RWPE1 (cell line): ENCODE measurements around the gene STRN.
"Not testable (repeated sequence)": the region's sequence is repeated elsewhere in the genome, so short reads cannot be mapped to it uniquely, and the experiment has no call there.

Source experiments
- CTCF ChIA-PET: fragments of 350-600 bp; sonication (Branson Sonifier 250); formaldehyde crosslinking; extraction: SDS; loops from one replicate; lab custom pipeline; 2021; lab: Yijun Ruan, JAX
- POLR2A ChIA-PET: fragments of 400-600 bp; formaldehyde crosslinking; extraction: SDS; loops from one replicate; lab custom pipeline; 2020; ENCODE audit warnings: antibody characterized with exemption; ENCODE audit not compliant: low non-redundant PET; lab: Yijun Ruan, JAX
- DNase-seq: peaks from one replicate; pipeline ENCODE4 v3.0.0; 2012; ENCODE audit warnings: low spot score
- H3K27ac ChIP-seq: fragments of 450-650 bp; 2 replicates; pipeline ENCODE4 v1.5.1; 2017
- TF ChIP-seq, protein P1 (sequence below): fragments of 450-650 bp; conservative IDR thresholded peaks from 2 replicates; pipeline ENCODE4 v1.5.1; 2017; ENCODE audit warnings: low read depth, mild to moderate bottlenecking

The STRN gene

DNA sequence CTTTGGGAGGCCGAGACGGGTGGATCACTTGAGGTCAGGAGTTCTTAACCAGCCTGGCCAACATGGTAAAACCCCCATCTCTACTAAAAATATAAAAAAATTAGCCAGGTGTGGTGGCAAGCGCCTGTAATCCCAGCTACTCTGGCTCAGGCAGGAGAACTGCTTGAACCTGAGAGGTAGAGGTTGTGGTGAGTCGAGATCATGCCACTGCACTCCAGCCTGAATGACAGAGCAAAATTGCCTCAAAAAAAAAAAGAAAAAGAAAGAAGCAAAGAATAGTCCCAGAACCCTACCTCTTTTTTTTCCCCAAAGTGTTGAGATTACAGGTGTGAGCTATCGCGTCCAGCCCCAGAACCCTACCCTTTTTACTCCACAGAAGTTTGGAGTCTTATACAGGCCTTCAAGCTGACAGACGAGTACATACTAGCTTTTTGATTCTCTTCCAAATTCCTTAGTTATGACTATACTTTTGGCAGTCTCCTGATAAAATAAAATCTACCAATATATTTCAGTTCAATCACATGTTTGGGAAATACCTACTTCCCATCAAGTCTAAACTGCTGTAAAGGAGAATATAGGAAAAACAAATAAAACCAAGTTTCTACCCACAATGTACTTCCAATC is 35.4 kb downstream of the STRN start:
- DNase-seq: peak; percentile 59
- CTCF ChIA-PET: interaction anchor here (0.6 to 0.9 kb wide), 3 partner anchors 9 to 628 kb away, joined by 3 read pairs; no protein-coding TSS in a partner anchor
- H3K27ac ChIP-seq: peak overlapping the region; percentile 91
- POLR2A ChIA-PET: not testable (repeated sequence)

DNA sequence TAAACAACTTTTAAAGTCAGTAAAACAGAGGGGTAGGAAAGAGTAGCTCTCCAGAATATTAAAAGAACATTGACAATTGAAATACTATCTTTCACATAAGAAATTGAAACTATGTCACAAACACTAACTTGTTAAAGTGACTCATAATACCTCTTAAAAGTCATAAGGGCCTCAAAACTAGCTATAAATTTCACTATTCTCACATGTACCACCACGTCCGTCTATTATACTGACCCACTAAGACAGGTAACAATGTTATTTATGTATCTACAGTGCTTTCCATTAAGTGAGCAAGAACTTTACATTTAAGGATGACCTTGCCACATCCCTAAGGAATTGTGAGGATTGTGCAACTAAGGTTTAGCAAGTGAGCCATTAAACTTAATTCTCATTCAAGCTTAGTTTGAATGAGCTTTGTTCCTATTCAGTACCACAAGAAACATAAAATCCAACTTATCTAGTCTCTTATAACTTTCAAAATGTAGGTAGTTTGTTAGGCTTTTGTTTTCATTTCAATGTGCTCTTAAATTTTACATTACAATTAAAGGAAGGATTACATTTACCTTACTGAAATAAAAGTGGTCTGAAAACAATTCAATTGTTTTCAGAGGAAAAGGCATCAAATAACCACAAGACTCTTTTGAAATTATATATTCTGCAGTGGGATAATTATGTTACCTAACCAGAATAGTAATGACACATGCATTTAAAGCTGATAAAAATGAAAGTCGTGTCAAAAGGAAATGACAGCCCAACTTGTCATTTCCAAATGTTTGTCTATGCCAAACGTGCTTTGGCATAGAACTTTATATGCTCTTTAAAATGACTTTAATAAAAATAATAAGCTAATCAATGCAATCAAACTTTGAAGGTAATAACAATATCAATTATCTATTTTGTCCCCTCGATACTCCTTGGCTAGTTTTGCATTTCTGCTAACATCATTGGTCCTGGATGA is 39.9 kb downstream of the STRN start:
- DNase-seq, POLR2A ChIA-PET, H3K27ac ChIP-seq, CTCF ChIA-PET: not testable (repeated sequence)

DNA sequence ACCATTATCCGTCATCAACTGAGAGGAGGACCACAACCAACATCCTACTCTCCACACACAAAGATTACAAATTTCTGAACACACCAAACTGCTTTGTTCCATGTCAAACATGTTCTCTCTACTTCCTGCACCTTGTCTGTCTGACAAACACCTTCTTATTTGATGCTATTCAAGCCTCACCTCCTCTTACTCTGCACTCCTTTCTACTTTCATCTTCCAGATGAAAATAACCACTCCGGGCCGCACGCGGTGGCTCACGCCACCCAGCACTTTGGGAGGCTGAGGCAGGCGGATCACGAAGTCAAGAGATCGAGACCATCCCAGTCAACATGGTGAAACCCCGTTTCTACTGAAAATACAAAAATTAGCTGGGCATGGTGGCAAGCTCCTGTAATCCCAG is 43.7 kb downstream of the STRN start:
- DNase-seq, POLR2A ChIA-PET, H3K27ac ChIP-seq: not testable (repeated sequence)
- CTCF ChIA-PET: interaction anchor here (0.6 to 0.7 kb wide), 2 partner anchors 227 to 1628 kb away, joined by 3 to 4 read pairs; no protein-coding TSS in a partner anchor

DNA sequence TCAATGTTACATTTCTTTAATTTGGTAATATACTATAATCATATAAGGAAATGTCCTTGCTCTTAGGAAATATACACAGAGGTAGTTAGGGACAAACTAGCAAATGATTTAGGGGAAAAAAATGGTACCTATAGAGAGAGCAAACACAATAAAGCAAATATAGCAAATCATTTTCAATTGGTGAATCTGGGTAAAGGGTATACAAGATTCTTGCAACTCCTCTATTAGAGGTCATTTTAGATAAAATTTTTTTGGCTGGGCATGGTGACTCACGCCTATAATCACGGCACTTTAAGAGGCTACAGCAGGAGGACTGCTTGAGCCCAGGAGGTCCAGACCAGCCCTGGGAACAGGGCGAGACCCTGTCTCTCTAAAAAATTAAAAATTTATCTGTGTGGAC is 44.4 kb downstream of the STRN start:
- DNase-seq: no peak
- ChIA-PET POLR2A (no interaction called here), CTCF (no interaction called here)
- no peak overlapping the region for H3K27ac ChIP-seq
- TF ChIP-seq, protein P1, sequence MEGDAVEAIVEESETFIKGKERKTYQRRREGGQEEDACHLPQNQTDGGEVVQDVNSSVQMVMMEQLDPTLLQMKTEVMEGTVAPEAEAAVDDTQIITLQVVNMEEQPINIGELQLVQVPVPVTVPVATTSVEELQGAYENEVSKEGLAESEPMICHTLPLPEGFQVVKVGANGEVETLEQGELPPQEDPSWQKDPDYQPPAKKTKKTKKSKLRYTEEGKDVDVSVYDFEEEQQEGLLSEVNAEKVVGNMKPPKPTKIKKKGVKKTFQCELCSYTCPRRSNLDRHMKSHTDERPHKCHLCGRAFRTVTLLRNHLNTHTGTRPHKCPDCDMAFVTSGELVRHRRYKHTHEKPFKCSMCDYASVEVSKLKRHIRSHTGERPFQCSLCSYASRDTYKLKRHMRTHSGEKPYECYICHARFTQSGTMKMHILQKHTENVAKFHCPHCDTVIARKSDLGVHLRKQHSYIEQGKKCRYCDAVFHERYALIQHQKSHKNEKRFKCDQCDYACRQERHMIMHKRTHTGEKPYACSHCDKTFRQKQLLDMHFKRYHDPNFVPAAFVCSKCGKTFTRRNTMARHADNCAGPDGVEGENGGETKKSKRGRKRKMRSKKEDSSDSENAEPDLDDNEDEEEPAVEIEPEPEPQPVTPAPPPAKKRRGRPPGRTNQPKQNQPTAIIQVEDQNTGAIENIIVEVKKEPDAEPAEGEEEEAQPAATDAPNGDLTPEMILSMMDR: no peak

DNA sequence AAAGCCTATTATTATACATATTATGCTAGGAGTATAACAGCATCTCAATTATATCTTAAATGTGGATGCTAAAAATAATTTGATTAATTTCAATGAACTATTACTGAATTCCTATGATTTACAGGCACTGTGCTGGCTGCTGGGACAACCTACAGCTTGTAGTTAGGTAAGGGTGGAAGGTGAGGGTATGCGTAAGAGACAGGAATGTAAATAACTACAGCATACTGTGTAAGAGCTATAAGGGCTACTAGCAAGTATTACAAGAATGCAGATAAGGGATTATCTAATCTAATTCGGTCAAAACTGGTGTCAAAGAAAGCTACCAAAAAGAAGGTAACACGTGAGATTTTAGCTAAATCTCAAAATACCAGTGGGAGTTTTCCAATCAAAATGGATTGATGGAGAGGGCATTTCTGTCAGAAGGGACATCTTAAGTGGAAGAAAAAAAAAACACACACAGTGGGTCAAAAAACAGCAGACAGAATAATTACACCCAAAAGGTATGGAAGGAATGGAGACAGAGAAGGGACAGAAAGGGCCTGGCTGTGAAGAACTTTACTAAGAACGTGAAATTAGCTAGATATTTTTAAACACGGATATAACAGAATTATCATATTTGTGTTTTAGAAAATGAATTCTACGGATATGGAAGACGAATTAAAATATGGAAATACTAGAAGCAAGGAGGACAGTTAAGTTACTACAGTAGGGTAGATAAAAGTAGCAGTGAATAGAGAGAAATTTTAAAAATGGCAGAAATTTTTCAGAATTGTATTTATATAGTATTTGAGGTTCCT is 47.1 kb downstream of the STRN start:
- POLR2A ChIA-PET: no interaction called here
- no peak for DNase-seq
- CTCF ChIA-PET: interaction anchor here (0.6 kb wide), 3 partner anchors 12 to 334 kb away, joined by 3 to 5 read pairs (median 4); no protein-coding TSS in a partner anchor
- TF ChIP-seq, protein P1: no peak
- no peak overlapping the region for H3K27ac ChIP-seq

DNA sequence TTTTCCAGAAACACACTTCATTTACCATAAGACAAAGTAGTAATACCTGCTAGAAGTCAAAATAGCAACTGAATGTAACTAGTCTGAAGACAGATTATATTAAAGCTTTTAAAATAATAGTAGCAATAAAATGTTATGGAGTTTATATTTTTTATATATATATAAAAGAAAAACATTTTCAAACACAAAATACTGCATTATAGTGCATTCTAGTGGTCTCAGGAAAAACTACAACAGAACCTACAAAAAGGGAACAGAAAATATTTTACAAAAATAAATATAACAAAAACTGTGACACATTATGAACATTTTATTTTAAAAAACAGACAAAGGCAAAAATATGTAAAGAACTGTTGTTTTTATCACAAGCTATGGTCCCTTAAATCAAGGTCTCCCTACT is 48.0 kb downstream of the STRN start:
- no peak overlapping the region for H3K27ac ChIP-seq
- DNase-seq: no peak
- POLR2A ChIA-PET: no interaction called here
- CTCF ChIA-PET: interaction anchor here (0.6 to 1.1 kb wide), 3 partner anchors 11 to 143 kb away, joined by 3 read pairs; no protein-coding TSS in a partner anchor
- TF ChIP-seq, protein P1: peak; percentile 27

DNA sequence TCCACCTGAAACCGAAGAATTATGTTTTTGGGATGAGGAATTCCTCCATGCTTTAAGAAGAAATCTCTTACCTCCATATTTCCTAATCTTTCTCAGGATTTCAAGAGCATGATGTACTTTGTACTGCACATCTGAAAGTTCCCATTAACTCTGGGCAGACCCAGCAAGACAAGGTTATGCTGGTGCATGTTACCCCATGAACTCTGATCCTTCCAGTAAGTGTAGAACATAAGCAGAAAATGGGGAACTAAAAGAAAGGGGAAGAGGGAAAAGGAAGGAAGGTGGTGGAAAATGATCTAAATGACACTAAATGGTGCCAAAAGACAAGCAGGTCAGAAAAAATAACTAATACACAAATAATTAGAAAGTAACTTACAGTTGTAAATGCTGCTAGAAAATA is 50.7 kb downstream of the STRN start:
- TF ChIP-seq, protein P1: no peak
- no peak for DNase-seq
- no peak overlapping the region for H3K27ac ChIP-seq
- ChIA-PET POLR2A (no interaction called here), CTCF (no interaction called here)
